ENCODE measurements around the gene PSMG1.
"Not testable (repeated sequence)": the region's sequence is repeated elsewhere in the genome, so short reads cannot be mapped to it uniquely, and the experiment has no call there.

PSMG1 gene

DNA sequence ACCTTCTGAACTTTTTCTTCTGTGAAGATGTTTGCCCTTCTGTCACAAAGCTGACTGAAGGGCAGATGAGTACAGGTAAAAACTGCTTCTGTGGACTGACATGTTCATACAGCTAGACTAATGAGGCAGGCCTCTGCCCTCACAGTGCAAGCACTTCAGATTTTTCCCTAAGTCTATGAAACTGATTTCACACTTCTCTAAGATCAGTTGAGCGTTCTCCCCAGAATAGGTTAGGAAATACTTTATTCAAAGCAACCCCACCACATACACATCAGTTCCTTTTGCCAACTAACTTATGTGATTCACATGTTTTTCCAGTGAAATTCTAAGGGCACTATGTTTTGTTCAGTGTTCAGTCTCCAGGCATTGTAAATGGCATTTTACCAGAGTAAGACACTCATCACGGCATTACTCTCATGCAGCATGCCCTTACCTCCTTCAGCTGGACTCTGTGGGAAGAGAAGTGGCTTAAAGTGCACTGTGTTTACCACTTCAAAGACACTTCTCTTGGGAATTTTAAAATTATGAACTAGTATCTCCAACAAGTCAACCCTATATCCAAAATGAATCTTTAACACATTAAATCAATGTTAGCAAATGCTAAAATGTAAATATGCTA, 5.4 kb upstream of the PSMG1 start:
- no peak for DNase-seq (ENCODE audit: low spot score)

DNA sequence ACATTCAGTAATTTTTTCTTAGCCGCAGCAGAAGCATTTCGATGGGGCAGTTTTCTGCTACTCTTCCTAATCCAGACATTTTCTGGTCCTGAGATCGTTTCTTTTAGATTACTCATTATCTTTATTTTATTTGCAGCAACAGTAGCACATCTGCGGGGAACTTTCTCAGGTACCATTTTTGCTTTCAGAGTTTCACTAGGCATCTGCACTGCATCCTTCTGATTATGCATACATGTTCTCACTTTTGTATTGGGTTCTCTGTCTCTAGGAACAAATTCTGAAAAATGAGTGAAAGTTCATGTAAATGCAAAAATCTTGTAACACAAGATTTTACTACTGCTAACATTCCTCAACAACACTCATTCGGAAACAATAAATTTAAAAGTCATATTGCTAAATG, 3.9 kb upstream of the PSMG1 start:
- no peak for DNase-seq (ENCODE audit: low spot score)

DNA sequence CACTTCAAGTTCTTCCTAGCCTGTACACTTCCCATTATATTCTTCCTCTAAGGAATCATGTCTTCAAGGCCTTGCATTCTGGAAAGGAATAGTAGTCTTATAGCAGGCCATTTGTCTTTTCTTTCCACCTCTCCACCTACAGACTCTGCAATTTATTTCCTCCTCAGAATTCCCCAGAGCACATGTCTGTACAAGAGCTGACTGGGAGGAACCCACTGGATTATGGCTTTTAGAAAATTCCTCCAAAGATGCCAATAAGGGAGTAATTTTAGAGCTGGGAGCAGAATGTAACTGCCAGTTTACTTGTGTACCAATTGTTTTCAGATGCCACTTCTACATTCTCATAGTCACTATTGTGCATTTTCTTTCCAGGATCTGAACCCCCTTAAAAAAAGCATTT, 3.4 kb upstream of the PSMG1 start:
- DNase-seq (ENCODE audit: low spot score): no peak

DNA sequence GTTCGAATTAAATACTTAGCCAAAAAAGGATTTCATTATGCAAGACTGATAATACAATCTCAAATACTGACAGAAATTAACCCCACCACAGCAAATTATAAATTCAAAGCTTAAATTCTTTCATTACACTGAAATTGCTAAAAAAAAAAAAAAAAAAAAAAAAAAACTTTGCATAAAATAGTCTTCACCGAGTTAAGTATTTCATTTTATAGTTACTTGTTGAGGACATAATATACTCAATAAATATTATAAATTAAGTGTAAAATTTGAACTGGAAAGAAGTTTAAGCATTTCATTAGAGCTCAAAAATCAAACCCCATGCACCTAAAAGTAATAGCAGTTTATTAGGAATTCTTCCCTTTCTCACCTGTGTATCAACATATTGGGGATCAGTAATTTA, 1.9 kb upstream of the PSMG1 start:
- no peak for DNase-seq (ENCODE audit: low spot score)

DNA sequence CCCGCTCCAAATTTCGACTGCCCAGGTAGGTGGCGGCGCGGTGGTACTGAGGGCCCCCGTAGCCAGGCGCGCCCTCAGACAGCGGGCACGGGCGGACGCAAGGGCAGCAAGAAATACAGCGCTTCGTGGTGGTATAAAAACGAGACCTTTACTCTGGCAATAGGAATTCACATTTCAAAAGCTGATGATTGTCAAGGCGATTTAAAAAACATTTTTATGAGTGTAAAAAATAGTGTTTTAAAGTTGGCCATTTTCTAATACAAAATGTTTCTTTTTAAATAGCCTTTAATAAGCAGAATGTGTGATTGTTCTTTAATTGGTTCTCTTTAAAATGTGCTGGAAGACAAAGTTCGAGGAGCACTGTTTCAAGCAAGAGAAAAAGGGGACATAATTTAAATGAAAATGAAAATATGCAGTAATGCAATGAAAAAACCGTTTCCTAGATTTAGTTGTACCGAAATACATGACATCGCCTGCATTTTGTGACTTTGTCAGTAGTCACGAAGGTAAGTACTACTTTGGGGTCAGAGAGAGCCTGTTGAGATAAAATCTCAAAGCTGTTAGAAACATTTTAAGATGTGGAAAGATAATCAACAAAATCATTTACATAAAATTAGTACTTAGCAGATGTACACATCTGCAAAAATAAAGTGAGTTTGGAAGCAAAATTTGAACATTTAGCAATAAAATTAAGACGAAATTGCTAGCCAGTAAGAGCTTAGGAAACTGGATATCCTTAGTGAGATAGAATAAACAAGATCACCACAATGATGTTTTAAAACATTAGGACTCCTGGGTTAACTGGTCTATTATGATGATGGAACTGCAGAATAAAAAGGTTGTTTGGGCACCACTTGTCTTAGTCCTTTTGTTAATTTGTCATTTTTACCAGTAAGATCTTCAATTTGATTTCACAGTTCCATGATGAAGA, 1.1 kb upstream of the PSMG1 start:
- no peak for DNase-seq (ENCODE audit: low spot score)

DNA sequence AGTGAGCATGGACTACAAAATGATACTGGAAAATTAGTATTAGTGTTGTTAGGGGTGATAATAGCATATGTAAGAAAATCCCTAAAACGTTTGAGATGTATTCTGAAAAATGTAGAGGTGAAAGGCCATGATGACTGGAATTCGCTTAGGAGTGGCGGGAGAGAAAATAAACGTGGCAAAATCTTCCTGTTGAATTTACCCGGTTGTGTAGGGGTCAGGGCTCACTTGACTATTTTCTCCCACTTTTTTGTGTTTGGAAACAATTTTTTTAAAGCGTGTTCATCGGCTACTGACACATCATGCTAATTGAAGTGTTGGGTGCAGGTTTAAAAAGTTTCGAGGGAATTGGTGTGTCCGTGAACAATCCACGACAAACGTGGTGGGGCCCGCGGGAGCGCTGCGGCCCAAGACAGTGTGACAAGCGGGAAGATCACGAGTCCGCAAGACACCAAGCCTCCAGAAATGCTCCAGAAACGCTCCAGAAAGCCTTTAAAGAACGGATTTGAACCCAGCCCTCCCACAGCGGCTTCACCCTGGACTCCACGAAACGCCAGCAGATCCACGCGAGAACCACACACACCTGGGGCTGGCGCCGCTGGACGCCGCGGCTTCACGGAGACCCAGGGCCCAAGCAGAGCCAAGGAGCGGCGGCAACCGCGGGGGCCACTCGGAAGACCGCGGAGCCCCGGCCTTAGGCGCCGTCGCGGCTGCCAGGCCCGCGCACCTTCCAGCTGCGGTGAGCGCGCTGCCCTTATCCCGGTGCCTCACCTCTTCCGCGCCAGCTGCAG, 573 bp downstream of the PSMG1 start:
- DNase-seq (ENCODE audit: low spot score): no peak

DNA sequence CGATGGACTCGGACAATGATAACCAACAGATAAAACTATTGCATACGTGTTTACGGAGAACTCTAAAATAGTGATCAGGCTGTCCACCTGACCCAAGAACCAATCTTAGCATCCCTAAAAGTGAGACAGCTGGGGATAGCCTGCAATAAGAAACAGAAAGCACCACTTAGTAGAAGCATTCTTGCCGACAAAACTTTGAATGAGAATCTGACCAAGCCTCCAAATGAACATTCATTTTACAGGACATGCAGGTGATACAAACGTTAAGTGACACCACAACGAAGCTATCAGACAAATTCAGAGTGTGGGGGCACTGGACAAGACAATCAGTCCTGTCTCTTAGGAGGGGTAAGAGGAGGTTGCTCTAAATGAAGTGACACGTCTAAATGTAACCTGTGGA, 1.2 kb downstream of the PSMG1 start:
- no peak for DNase-seq (ENCODE audit: low spot score)

DNA sequence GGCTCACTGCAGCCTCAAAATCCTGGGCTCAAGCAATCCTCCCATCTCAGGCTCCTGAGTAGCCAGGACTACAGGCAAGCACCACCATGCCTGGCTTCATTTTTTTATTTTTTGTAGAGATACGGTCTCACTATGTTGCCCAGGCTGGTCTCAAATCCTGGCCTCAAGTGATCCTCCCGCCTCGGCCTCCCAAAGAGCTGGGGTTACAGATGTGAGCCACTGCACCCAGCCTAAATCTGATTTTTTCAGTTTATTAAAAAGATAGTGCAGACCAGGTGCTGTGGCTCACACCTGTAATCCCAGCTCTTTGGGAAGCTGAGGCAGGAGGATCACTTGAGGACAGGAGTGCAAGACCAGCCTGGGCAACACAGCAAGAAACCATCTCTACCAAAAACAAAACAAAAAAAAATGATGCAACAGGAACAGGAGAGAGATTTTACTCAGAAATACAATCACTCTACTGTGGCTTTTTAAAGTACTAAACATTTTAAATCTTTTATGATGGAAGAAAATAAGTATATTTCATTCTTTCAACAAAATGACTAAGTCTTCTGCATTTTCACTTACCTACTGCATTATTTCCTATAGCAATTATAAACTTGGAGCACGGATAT, 1.9 kb downstream of the PSMG1 start:
- no peak for DNase-seq (ENCODE audit: low spot score)

DNA sequence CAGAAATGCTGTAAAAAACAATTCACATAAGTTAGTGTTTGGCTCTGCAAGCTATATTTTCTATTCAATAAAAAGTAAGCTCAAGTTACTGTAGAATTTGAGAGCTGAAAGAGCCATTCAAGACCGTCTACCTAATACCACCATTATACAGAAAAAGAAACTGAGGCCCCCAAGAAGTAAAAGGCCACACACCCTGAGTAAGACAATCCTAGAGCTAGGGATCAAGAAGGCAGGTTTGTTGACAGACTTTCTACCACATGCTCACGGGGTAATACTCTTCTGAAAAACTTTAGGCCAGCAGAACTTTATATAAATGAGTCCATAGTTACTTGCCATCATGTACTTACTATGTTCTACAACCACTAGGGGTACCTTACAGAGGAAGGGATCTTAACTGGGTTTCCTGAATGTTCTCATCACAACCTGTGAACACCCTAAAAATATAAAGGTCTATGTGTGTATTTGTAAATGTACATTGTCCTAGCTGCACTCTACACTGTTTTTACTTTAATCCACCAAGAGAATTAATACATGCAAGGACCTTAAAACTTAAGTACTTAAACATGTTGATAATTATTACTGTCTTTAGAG, 2.7 kb downstream of the PSMG1 start:
- no peak for DNase-seq (ENCODE audit: low spot score)

DNA sequence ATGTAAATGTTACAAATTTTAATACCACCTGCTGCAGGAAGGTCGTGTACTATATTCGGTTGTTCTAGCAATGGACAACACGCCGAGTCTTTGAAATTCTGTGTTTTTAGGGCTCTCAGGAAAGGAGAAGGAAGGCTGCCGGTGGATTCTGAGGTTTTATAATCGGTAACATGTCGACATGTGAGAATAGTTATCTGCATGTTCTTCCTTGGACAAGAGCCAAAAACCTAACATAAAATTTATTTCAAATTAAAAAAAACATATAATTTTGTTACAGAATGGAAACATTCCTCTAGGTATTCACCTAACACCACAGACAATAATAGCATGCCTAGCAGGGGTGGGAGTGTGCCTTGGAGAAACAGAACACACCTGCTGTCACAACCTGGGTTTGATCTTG, 4.8 kb downstream of the PSMG1 start:
- DNase-seq (ENCODE audit: low spot score): no peak

DNA sequence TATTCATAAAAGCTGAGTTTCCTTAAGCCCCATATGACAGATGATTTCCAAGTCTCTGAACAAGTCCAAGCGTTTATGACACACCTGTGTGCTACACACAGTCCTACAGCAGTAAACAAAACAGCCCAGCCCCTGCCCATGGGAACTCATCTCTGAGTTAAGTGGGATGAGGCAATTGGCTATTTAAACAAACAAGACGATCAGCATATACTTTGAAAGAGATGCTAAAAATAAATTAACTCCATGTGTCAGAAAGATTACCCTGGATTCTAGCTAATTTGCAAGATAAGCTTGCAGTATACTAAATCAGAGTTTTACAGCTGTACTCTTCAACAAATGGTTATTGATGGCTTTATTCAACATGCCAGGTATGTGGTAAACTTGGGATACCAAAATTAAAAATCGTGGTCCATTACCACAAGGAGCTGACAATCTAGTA, 7.0 kb downstream of the PSMG1 start:
- DNase-seq (ENCODE audit: low spot score): no peak

DNA sequence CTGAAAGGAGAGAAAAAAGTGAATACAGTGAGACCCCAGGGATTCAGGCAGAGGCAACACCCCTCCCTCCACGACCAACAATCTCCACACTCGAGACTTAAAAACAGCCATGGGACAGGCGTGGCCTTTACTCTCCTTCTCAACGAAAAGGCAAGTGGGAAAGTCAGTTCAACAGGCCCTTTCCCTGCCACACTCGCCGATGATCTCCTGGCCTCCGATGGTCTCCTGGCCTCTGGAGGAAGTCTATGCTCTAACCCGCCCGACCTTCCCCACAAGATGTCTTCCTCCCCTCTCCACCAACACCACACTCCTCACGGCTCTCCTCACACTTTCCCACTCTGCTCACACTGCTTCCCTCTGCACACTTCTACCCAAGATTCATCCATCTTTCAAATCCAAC, 7.6 kb downstream of the PSMG1 start:
- DNase-seq (ENCODE audit: low spot score): no peak

DNA sequence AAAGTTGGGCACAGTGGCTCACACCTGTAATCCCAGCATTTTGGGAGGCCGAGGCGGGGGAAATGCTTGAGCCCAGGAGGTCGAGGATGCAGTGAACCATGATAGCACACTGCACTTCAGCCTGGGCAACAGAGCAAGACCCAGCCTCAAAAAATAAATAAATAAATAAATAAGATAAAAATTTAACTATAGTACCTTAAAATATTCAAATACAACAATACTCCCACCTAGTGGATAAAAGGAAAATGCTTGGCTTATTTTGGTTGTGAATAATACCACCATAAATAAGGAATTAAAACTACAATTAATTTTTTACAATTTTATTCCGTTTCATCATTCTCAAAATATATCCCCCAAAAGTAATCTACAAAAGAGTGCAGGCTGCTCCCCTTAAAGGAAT, 8.1 kb downstream of the PSMG1 start:
- no peak for DNase-seq (ENCODE audit: low spot score)

DNA sequence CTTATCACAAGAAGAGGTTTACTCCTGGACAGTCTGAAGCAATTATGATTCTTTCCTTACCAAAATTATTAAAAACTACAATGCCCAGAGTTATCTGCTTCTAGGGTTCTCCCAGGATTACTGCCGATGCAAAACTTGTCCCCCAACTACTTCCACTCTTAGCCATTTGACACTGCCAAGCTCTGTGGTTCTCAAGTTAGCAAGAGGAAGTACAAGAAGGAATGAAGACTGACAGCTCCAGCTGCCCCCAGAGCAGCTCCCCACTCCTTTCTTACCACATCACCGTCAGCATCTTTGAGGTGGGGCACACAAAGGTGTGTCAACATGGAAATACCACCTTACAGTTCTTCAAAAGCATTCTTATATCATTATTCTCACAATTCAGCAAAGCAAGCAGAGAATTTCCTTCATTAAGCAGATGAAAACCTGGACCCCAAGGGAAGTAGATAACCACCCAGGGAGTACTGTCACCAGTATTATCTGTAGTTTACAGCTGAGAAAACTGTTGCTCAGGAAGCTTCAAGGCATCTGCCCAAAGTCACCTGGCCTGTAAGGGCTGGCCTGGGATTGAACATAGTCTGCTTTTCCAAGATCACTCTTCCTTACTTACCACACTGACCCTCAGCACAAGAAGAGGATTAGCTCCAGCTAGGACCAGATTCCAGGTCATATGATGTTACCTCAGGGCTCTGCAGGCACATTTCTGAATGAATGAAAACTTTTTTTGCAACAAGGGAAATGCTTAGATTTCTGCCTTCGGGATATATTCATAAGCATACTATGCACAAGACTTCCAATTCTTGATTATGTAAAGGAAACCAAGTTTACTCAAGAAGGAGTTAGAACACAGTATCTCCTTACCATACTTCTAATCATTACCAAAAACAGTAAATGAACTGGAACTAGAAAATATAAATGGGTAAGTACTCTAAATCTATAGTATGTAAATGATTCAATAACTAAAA, 9.3 kb downstream of the PSMG1 start:
- no peak for DNase-seq (ENCODE audit: low spot score)

DNA sequence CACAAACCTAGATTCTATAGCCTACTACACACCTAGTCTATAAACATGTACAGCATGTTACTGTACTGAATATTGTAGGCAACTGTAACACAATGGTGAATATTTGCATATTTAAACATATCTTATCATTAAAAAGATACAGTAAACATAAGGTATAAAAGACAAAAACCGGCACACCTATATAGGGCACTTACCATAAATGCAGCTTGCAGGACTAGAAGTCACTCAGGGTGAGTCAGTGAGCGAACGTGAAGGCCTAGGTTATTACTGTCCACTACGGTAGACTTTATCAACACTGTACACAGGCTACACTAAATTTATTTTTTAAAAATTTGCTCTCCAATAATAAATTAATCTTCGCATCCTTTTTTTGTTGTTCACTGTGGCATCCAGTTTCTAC, 13.3 kb downstream of the PSMG1 start:
- DNase-seq (ENCODE audit: low spot score): no peak

DNA sequence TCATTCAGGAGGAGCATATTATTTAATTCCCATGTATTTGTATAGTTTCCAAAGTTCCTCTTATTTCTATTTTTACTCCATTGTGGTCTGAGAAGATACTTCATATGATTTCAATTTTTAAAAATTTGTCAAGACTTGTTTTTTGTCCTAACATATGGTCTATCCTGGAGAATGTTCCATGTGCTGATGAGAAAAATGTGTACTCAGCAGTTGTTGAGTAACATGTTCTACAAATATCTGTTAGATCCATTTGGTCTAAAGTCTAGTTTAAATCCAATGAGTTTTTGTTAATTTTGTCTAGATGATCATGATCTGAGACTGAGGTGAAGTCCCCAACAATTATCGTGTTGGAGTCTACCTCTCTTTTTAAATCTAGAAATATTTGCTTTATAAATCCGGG, 14.5 kb downstream of the PSMG1 start:
- DNase-seq (ENCODE audit: low spot score): no peak

DNA sequence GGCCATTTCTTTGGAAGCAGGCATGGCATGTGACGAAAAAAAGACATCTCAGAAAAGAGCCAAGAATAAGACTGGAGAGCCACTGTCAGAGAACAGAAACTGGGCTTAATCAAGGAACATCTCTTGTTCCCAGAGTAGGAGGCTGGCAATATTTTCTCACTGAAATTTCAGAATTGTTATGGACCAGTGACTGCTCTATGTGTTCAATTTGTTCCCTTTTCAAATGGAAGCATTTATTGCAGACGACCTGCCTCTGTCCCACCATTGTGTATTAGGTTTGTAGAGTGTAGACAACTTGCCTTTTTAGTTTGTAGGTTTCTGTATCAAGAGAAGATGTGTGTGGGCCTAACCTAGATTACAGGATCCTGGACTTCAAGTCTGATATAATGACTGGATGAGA, 18.7 kb downstream of the PSMG1 start:
- DNase-seq (ENCODE audit: low spot score): no peak

DNA sequence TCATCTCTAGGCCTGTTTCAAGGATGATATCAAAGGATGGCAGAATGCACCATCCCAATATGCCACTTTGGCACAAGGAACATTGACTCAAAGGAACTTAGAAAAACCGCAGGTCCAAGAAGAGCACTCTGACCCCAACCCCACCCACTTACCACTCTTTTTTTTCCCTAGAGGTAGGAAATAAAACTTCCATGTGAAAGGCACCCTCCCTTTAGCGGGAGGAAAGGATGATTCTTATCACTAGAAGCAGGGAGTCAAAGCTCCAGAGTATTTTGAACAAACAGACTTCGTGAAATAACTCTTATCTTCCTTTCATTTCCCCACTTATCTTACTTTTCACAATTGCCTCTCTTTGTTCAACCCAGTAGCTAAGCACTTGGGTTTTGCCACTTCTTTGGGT, 22.2 kb downstream of the PSMG1 start:
- DNase-seq (ENCODE audit: low spot score): no peak

DNA sequence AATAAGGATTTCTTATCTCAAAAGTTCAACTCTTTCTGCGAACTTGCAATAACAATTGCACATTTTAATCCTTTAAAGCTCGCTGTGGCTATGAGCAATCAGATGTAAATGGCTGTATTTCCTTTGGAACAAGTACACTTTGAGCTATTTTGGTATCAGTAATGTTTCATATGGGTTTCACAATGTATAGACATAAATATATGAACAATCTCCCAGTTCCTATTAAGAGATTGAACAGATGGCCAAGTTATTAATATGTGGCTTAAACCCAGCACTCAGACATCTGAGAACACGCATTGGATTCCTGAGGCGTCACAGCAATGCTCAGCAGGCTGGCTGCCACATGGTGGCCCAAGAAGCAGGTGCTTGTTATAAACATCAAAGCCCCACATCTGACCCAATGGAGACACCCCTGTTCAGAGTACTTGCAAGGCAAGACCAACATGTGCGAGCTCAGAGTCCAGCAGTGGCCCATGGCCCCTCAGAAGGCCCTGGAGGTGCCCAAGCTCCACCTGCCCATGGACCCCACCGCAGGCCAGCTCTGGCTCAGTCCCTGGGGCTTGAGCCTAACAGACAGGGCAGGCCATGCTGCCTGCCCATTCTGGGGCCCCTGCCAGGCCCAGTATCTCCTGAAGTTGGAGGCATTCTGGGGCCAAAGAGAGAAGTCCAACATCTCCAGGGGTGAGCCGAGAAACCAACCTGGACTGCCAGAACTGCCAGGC, 23.7 kb downstream of the PSMG1 start:
- no peak for DNase-seq (ENCODE audit: low spot score)

DNA sequence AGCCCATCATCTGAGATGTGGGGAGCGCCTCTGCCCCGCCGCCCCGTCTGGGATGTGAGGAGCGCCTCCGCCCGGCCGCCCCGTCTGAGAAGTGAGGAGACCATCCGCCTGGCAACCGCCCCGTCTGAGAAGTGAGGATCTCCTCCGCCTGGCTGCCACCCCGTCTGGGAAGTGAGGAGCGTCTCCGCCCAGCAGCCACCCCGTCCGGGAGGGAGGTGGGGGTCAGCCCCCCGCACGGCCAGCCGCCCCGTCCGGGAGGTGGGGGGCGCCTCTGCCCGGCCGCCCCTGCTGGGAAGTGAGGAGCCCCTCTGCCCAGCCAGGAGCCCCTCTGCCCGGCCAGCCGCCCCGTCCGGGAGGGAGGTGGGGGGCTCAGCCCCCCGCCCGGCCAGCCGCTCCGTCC, 26.0 kb downstream of the PSMG1 start:
- DNase-seq (ENCODE audit: low spot score): not testable (repeated sequence)
